PFSK-1 (cell line): Measurements from ENCODE around the gene CHD6.

Experiments
- REST ChIP-seq, 2 experiments: IDR thresholded peaks; 2 replicates each; pipeline versions ENCODE4 v1.6.1 to v1.8.0; 2011 to 2012; ENCODE audit warnings: low read depth in 2 of 2, low read length in 2 of 2, control low read depth in 1 of 2, inconsistent platforms in 1 of 2, mild to moderate bottlenecking in 1 of 2, moderate library complexity in 1 of 2; ENCODE audit not compliant: insufficient read depth in 1 of 2
- TAF1 ChIP-seq: IDR thresholded peaks from 2 replicates; pipeline ENCODE4 v1.6.1; 2012; ENCODE audit warnings: low read length, control low read depth, borderline replicate concordance; ENCODE audit not compliant: insufficient read depth

- TF ChIP-seq TAF1 (no peak), REST (IDR thresholded peaks at IDR 0.05; ENCODE audit: insufficient read depth in 1 of 2, low read depth in 2 of 2, low read length in 2 of 2) (no peak)
These were observed 224.1 kb downstream of the CHD6 start for GRCh38 chr20:41394081-41394480.
